T-helper 1 cell (primary cell): ENCODE data around the gene BSDC1.
A peak's percentile ranks its signal among the peaks of the same experiment; 100 is the strongest.

Source experiments
- DNase-seq, 5 donors: peaks; one replicate each; pipeline ENCODE4 v3.0.0-alpha.2; 2012 to 2020

The BSDC1 gene

GRCh38 chr1:32393832-32394140 lies 455 bp downstream of the BSDC1 start:
- DNase-seq, result no peak

GRCh38 chr1:32393136-32393535 lies 1.1 kb downstream of the BSDC1 start:
- DNase-seq, result no peak

- no peak for DNase-seq
Observed at GRCh38 chr1:32392325-32392724, 1.9 kb downstream of the BSDC1 start.

- no peak for DNase-seq
Observed at GRCh38 chr1:32390904-32391870, 3.1 kb downstream of the BSDC1 start.

GRCh38 chr1:32388641-32389040 lies 5.6 kb downstream of the BSDC1 start:
- DNase-seq, result no peak

GRCh38 chr1:32386676-32387392 lies 7.4 kb downstream of the BSDC1 start:
- no peak for DNase-seq

GRCh38 chr1:32380057-32380456 lies 14.2 kb downstream of the BSDC1 start:
- DNase-seq, result no peak

GRCh38 chr1:32377541-32378220 lies 16.6 kb downstream of the BSDC1 start:
- DNase-seq, result no peak

- DNase-seq, result no peak
Observed at GRCh38 chr1:32376199-32376598, 18.0 kb downstream of the BSDC1 start.

GRCh38 chr1:32373996-32374592 lies 20.1 kb downstream of the BSDC1 start:
- DNase-seq, result no peak

- DNase-seq, result peak; percentile 21 to 70 (median 49)
Observed at GRCh38 chr1:32372149-32372756, 22.0 kb downstream of the BSDC1 start.

GRCh38 chr1:32367912-32368635 lies 26.2 kb downstream of the BSDC1 start:
- no peak for DNase-seq

GRCh38 chr1:32365445-32365844 lies 28.8 kb downstream of the BSDC1 start:
- no peak for DNase-seq

GRCh38 chr1:32364836-32365235 lies 29.4 kb downstream of the BSDC1 start:
- DNase-seq, result no peak

GRCh38 chr1:32363713-32364112 lies 30.5 kb downstream of the BSDC1 start:
- no peak for DNase-seq

GRCh38 chr1:32362474-32363313 lies 31.5 kb downstream of the BSDC1 start, which contains the start of the genes FAM229A and TSSK3:
Gene FAM229A (minus strand): TSS chr1:32362485. CDS start chr1:32362091, 394 bp downstream.
Gene TSSK3 (plus strand): TSS chr1:32362539. CDS start chr1:32362702, 163 bp downstream.
- no peak for DNase-seq

GRCh38 chr1:32361674-32362473 lies 32.4 kb downstream of the BSDC1 start:
- peak in 2 of 5 donors; percentile 17 to 20 for DNase-seq

- no peak for DNase-seq
Observed at GRCh38 chr1:32361308-32361673, 33.0 kb downstream of the BSDC1 start.

GRCh38 chr1:32358435-32358834 lies 35.8 kb downstream of the BSDC1 start:
- no peak for DNase-seq

GRCh38 chr1:32357614-32358013 lies 36.6 kb downstream of the BSDC1 start:
- no peak for DNase-seq
